Type B pancreatic cell (in vitro differentiated cells): ENCODE measurements around the gene MGRN1. TPM values are rescaled to one million over a fixed set of nuclear protein-coding genes. Genes with fewer than 3 reads are reported as not detected.

Experiments
- DNase-seq: peaks from one replicate; pipeline ENCODE4 v3.0.0; 2021; ENCODE audit warnings: mixed read lengths; ENCODE audit not compliant: unreplicated experiment; ENCODE audit errors: extremely low spot score
- H3K27ac Mint-ChIP-seq: 2 replicates; pipeline ENCODE4 v1.8.0; 2021; ENCODE audit warnings: mild to moderate bottlenecking, mixed read lengths
- H3K27me3 Mint-ChIP-seq: 2 replicates; pipeline ENCODE4 v1.8.0; 2021; ENCODE audit warnings: mixed read lengths
- H3K36me3 Mint-ChIP-seq: 2 replicates; pipeline ENCODE4 v1.8.0; 2021; ENCODE audit warnings: mixed read lengths
- H3K4me1 Mint-ChIP-seq: one replicate; pipeline ENCODE4 v1.8.0; 2021; ENCODE audit warnings: mixed read lengths; ENCODE audit not compliant: unreplicated experiment
- H3K4me3 Mint-ChIP-seq: 2 replicates; pipeline ENCODE4 v1.8.0; 2021; ENCODE audit warnings: mild to moderate bottlenecking, mixed read lengths
- H3K9me3 Mint-ChIP-seq: 2 replicates; pipeline ENCODE4 v1.8.0; 2021; ENCODE audit warnings: mixed read lengths
- CTCF ChIP-seq: fragments of 200-600 bp; sonication (generic); conservative IDR thresholded peaks from 2 replicates; pipeline ENCODE4 v1.5.0; 2021; ENCODE audit warnings: antibody characterized with exemption, mild to moderate bottlenecking
- total RNA-seq: library from RNA; stranded (reverse); gene quantifications from 2 replicates; pipeline ENCODE4 v1.2.1, GENCODE V29; 2021; ENCODE audit warnings: low replicate concordance

The MGRN1 gene
- total RNA-seq, 1 donor from 2014 or later: 88.6 TPM

GRCh38 chr16:4583906-4584305, 40.7 kb upstream of the MGRN1 start:
- H3K36me3 Mint-ChIP-seq: no peaks in the 10 kb centered on the region
- H3K27me3 Mint-ChIP-seq: peaks cover 9% of the 10 kb centered on the region
- H3K4me1 Mint-ChIP-seq: no peaks in the 10 kb centered on the region
- no peaks in the 10 kb centered on the region for H3K9me3 Mint-ChIP-seq
- DNase-seq: no peak
- H3K4me3 Mint-ChIP-seq: no peak overlapping the region
- H3K27ac Mint-ChIP-seq: no peak overlapping the region
- no peak for TF ChIP-seq CTCF

GRCh38 chr16:4586291-4586690, 38.3 kb upstream of the MGRN1 start:
- H3K27ac Mint-ChIP-seq: peak overlapping the region; percentile 16
- no peak for DNase-seq
- no peaks in the 10 kb centered on the region for H3K36me3 Mint-ChIP-seq
- no peaks in the 10 kb centered on the region for H3K9me3 Mint-ChIP-seq
- TF ChIP-seq CTCF: no peak
- H3K27me3 Mint-ChIP-seq: peaks cover 10% of the 10 kb centered on the region
- no peaks in the 10 kb centered on the region for H3K4me1 Mint-ChIP-seq
- no peak overlapping the region for H3K4me3 Mint-ChIP-seq

- no peak for TF ChIP-seq CTCF
- no peak overlapping the region for H3K27ac Mint-ChIP-seq
- H3K4me3 Mint-ChIP-seq: no peak overlapping the region
- DNase-seq: no peak
- H3K9me3 Mint-ChIP-seq: no peaks in the 10 kb centered on the region
- H3K4me1 Mint-ChIP-seq: no peaks in the 10 kb centered on the region
- no peaks in the 10 kb centered on the region for H3K36me3 Mint-ChIP-seq
- H3K27me3 Mint-ChIP-seq: peaks cover 17% of the 10 kb centered on the region
Observed at GRCh38 chr16:4588386-4588785, 36.2 kb upstream of the MGRN1 start.

GRCh38 chr16:4588961-4589360, 35.7 kb upstream of the MGRN1 start:
- TF ChIP-seq CTCF: no peak
- H3K36me3 Mint-ChIP-seq: no peaks in the 10 kb centered on the region
- no peak for DNase-seq
- H3K27ac Mint-ChIP-seq: no peak overlapping the region
- no peak overlapping the region for H3K4me3 Mint-ChIP-seq
- peaks cover 17% of the 10 kb centered on the region for H3K27me3 Mint-ChIP-seq
- no peaks in the 10 kb centered on the region for H3K4me1 Mint-ChIP-seq
- no peaks in the 10 kb centered on the region for H3K9me3 Mint-ChIP-seq

GRCh38 chr16:4591191-4591590, 33.4 kb upstream of the MGRN1 start:
- H3K9me3 Mint-ChIP-seq: no peaks in the 10 kb centered on the region
- H3K4me1 Mint-ChIP-seq: no peaks in the 10 kb centered on the region
- no peak overlapping the region for H3K4me3 Mint-ChIP-seq
- H3K27ac Mint-ChIP-seq: no peak overlapping the region
- peaks cover 12% of the 10 kb centered on the region for H3K27me3 Mint-ChIP-seq
- no peak for DNase-seq
- TF ChIP-seq CTCF: no peak
- no peaks in the 10 kb centered on the region for H3K36me3 Mint-ChIP-seq
